ENCODE measurements around the gene CCDC92B.

DNA sequence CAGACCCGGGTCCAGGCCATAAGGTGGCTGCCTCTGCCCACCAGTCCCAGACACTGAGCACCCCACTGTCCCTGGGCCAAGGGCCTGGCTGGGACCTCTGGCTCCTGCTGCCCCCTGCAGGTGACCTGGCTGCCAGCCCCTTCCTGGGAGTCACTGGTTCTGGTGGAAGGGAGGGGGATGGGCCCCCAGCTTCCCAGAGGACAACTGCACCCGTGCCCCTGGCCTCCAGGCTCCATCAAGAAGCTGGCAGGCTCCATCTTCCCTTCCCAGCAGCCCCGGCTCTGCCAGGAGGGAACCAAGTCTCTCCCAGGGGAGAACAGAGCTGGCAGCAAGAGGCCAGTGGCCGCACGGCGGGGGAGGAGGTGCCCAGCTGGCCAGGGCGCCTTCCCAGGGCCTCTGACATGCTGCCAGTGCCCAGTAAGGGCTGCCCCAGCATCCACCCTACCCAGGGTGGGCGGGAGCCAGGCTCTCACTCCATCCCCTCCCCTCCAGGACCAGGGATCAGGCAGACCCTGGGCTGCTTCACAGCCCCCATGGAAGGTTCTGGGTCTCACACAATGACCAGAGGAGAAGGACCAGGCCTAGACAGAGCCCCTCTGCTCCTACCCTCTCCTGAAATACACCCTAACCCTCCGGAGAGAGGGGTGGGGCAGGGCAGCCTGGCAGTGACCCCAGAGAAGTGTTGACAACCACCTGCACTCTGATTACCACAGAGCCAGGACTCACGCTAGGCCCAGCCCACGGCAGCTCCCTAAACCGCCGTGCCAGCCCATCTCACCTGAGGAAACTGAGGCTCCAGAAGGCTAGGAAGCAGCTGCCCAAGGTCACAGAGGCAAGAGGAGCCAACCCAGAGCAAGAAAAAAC lies 41.5 kb downstream of the CCDC92B start:
- TF ChIP-seq ZFX (IDR thresholded peaks at IDR 0.05; ENCODE audit: borderline replicate concordance) (no peak), CTCF (IDR thresholded peaks at IDR 0.05) (peak; percentile 61)

Measured in 22Rv1 (cell line).